22Rv1 (cell line): ENCODE data around the gene PMM2.

ENCODE experiments used
- CTCF ChIP-seq: fragments of 450-650 bp; IDR thresholded peaks from 2 replicates; pipeline ENCODE4 v1.5.1; 2017; ENCODE audit warnings: mild to moderate bottlenecking
- ZFX ChIP-seq: fragments of 450-650 bp; IDR thresholded peaks from 2 replicates; pipeline ENCODE4 v1.6.1; 2017; ENCODE audit warnings: antibody characterized with exemption, borderline replicate concordance

DNA sequence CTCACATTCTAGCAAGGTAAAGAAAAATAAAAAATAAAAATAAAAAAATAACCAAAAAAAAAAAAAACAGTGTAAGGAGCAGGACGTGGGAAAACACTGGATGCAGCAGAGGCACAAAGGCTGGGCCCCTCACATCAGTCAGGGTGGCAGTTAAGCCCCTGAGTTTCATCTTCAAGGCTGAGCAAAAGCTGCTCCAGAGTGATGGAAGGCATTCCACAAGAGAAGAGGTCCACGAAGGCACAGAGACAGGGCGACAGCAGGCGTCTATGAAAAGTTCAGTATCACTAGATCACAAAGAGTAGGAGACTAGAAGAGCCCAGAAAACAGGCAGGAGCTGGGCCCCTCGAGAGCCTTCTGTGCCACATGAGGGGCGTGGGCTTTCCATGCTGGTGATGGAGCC lies 12.2 kb upstream of the PMM2 start:
- no peak for TF ChIP-seq CTCF
- no peak for TF ChIP-seq ZFX
